Sigmoid colon (tissue), 4 donors: ENCODE measurements around the gene ADAMTS6.

Source experiments
- POLR2A ChIP-seq, 2 donors: fragments of 450-650 bp; IDR thresholded peaks; one replicate each; pipeline ENCODE4 v1.6.1; 2016; ENCODE audit warnings: antibody characterized with exemption in 2 of 2, mild to moderate bottlenecking in 2 of 2, moderate library complexity in 2 of 2
- POLR2AphosphoS5 ChIP-seq, 4 donors: sonication (generic); formaldehyde crosslinking; IDR thresholded peaks; one replicate each; pipeline ENCODE4 v1.6.1; 2017; ENCODE audit warnings: antibody characterized with exemption in 4 of 4
- TF ChIP-seq, protein P1 (sequence below), 4 experiments: fragments of 450-650 bp in 3 of 4; fragments of 200-600 bp in 1 of 4; IDR thresholded peaks; one replicate each; pipeline ENCODE4 v1.5.1; 2016 to 2019; ENCODE audit warnings: antibody characterized with exemption in 4 of 4, mild to moderate bottlenecking in 3 of 4, moderate library complexity in 2 of 4

DNA sequence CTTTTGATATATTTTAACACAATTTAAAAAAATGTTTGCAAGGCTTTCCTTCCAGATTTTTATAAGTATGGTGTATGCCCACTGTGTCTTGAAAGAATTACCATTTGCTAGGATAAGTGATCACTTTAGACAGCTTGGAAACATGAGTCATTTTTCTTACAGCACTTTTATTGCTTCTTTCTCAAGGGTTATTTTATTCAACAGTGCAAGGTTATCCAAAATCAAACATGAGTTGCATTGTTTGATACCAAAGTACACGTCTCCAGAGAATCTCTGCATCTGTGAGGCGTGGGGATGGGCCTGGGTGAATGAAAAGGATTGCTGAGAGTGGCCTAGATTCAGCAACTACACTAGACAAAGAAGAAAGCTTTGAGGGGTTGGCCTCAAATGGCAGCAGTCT lies 329.6 kb downstream of the ADAMTS6 start:
- TF ChIP-seq POLR2AphosphoS5 (IDR thresholded peaks at IDR 0.05) (no peak), POLR2A (IDR thresholded peaks at IDR 0.05) (no peak)
- TF ChIP-seq, protein P1, sequence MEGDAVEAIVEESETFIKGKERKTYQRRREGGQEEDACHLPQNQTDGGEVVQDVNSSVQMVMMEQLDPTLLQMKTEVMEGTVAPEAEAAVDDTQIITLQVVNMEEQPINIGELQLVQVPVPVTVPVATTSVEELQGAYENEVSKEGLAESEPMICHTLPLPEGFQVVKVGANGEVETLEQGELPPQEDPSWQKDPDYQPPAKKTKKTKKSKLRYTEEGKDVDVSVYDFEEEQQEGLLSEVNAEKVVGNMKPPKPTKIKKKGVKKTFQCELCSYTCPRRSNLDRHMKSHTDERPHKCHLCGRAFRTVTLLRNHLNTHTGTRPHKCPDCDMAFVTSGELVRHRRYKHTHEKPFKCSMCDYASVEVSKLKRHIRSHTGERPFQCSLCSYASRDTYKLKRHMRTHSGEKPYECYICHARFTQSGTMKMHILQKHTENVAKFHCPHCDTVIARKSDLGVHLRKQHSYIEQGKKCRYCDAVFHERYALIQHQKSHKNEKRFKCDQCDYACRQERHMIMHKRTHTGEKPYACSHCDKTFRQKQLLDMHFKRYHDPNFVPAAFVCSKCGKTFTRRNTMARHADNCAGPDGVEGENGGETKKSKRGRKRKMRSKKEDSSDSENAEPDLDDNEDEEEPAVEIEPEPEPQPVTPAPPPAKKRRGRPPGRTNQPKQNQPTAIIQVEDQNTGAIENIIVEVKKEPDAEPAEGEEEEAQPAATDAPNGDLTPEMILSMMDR (IDR thresholded peaks at IDR 0.05): no peak
